ENCODE data around the gene GALNT18. TPM values are rescaled to one million over a fixed set of nuclear protein-coding genes. Genes with fewer than 3 reads are reported as not detected.

GALNT18 gene
- total RNA-seq, 2 donors from 2014 or later: 5.3 to 7.3 TPM

DNA sequence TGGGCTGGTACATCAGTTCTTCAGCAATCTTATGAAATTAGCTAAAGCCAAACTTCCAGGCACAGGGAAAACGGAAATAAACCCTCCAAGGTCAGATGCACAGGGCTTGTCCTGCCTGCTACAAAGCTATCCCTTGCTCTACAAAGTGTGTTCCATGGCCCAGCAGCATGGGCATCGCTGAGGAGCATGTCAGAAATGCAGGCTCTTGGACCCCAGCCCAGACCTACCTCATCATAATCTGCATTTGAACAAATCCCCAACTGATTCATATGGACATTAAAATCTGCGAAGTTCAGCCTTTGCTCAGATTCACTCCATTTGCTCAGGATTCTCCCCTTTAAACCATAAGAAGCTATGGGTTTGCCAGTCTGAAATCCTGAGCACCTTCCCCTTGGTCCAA is 139.1 kb downstream of the GALNT18 start:
- Histone ChIP-seq H3K4me1 (no peaks in the 10 kb centered on the region), H3K27ac (no peak overlapping the region), H3K36me3 (replicated peaks in 1 of 2; ENCODE audit: insufficient read depth in 1 of 2, low read depth in 2 of 2) (no peaks in the 10 kb centered on the region), H3K27me3 (no peaks in the 10 kb centered on the region), H3K9me3 (no peaks in the 10 kb centered on the region), H3K4me3 (no peak overlapping the region)
- 56 to 88% methylated on average over 3 of the region's 3 CpGs for WGBS, 2 donors
- DNase-seq: no peak
- TF ChIP-seq, protein P1, sequence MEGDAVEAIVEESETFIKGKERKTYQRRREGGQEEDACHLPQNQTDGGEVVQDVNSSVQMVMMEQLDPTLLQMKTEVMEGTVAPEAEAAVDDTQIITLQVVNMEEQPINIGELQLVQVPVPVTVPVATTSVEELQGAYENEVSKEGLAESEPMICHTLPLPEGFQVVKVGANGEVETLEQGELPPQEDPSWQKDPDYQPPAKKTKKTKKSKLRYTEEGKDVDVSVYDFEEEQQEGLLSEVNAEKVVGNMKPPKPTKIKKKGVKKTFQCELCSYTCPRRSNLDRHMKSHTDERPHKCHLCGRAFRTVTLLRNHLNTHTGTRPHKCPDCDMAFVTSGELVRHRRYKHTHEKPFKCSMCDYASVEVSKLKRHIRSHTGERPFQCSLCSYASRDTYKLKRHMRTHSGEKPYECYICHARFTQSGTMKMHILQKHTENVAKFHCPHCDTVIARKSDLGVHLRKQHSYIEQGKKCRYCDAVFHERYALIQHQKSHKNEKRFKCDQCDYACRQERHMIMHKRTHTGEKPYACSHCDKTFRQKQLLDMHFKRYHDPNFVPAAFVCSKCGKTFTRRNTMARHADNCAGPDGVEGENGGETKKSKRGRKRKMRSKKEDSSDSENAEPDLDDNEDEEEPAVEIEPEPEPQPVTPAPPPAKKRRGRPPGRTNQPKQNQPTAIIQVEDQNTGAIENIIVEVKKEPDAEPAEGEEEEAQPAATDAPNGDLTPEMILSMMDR (IDR thresholded peaks at IDR 0.05): no peak
- TF ChIP-seq POLR2A (IDR thresholded peaks at IDR 0.05): no peak
- no peak for ATAC-seq
- intact Hi-C loops (cut with DNase I): no loop called here

DNA sequence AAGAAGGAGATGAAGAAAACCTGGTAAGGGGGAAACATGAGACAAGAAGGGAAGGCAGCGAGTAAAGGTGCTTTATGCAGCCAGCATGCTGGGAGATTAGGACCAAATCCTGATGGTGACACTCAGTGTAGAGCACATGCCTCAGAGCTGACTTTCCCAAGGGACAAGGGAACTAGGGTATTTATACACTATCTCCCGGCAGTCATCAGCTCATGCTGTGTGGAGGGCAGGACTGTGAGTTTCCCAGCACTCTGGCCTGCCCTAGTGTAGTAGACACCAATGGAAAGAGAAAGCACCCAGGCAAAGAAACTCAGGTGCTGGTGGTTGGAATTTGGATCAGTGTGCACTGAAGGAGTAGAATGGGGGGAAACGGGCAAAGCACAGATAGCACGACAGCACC is 140.4 kb downstream of the GALNT18 start:
- no peak overlapping the region for H3K4me3 ChIP-seq
- no peaks in the 10 kb centered on the region for H3K9me3 ChIP-seq
- no peak overlapping the region for H3K27ac ChIP-seq
- DNase-seq (no peak), ATAC-seq (no peak)
- WGBS, 2 donors: 85 to 86% methylated on average over 4 of the region's 4 CpGs
- H3K27me3 ChIP-seq: no peaks in the 10 kb centered on the region
- H3K36me3 ChIP-seq (replicated peaks in 1 of 2; ENCODE audit: insufficient read depth in 1 of 2, low read depth in 2 of 2): no peaks in the 10 kb centered on the region
- intact Hi-C loops (cut with DNase I): no loop called here
- H3K4me1 ChIP-seq: no peaks in the 10 kb centered on the region
- TF ChIP-seq POLR2A (IDR thresholded peaks at IDR 0.05): no peak
- TF ChIP-seq, protein P1 (IDR thresholded peaks at IDR 0.05): no peak

DNA sequence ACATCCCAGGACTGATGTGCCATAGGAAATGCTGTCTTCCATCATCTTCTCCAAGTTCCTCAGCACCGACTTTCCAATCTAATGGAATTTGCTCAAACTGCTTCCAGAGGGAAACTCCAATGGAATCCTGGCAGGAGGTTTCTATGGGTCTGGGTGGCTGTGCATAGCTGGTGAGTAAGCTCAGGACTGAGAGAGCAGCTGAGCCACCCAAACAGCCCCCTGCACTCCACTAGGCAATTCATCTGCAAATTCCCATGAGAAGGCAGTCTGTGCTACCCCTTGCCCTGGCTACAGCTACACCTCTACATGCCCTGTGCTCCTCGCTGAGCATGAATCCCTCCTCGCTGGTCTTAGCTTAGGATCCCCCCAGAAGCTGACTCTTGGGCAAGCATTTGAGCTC is 140.8 kb downstream of the GALNT18 start:
- intact Hi-C loops (cut with DNase I): no loop called here
- Histone ChIP-seq H3K4me1 (no peaks in the 10 kb centered on the region), H3K9me3 (no peaks in the 10 kb centered on the region), H3K27ac (no peak overlapping the region), H3K27me3 (no peaks in the 10 kb centered on the region), H3K36me3 (replicated peaks in 1 of 2; ENCODE audit: insufficient read depth in 1 of 2, low read depth in 2 of 2) (no peaks in the 10 kb centered on the region), H3K4me3 (no peak overlapping the region)
- DNase-seq: no peak
- TF ChIP-seq POLR2A (IDR thresholded peaks at IDR 0.05): no peak
- TF ChIP-seq, protein P1 (IDR thresholded peaks at IDR 0.05): no peak
- ATAC-seq: no peak
- 82 to 83% methylated on average over 2 of the region's 3 CpGs for WGBS, 2 donors

DNA sequence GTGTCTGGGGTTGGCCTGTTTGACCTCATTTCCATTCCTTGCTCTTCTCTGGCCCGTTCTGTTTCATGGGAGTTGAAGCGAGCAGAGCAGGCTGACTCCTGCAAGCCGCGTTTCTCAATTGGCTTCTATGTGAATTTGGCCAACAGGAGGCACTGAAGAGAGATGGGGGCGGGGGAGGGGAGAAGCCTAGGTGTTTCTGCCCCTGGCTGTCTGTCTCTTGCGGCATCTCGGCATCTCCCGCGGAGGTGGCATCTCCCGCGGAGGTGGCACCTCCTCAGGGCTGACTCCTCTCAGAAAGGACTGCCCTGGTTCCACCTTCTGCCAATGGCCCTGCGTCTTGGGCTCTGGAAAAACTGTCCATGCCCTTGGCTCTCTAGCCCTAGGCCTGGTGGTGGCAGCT is 143.1 kb downstream of the GALNT18 start:
- H3K27me3 ChIP-seq: no peaks in the 10 kb centered on the region
- H3K9me3 ChIP-seq: no peaks in the 10 kb centered on the region
- H3K27ac ChIP-seq: no peak overlapping the region
- DNase-seq: no peak
- no peaks in the 10 kb centered on the region for H3K36me3 ChIP-seq (replicated peaks in 1 of 2; ENCODE audit: insufficient read depth in 1 of 2, low read depth in 2 of 2)
- no peaks in the 10 kb centered on the region for H3K4me1 ChIP-seq
- no peak for ATAC-seq
- H3K4me3 ChIP-seq: no peak overlapping the region
- TF ChIP-seq, protein P1 (IDR thresholded peaks at IDR 0.05): no peak
- TF ChIP-seq POLR2A (IDR thresholded peaks at IDR 0.05): no peak
- intact Hi-C loops (cut with DNase I): no loop called here
- WGBS, 2 donors: 71 to 81% methylated on average over 10 of the region's 12 CpGs

DNA sequence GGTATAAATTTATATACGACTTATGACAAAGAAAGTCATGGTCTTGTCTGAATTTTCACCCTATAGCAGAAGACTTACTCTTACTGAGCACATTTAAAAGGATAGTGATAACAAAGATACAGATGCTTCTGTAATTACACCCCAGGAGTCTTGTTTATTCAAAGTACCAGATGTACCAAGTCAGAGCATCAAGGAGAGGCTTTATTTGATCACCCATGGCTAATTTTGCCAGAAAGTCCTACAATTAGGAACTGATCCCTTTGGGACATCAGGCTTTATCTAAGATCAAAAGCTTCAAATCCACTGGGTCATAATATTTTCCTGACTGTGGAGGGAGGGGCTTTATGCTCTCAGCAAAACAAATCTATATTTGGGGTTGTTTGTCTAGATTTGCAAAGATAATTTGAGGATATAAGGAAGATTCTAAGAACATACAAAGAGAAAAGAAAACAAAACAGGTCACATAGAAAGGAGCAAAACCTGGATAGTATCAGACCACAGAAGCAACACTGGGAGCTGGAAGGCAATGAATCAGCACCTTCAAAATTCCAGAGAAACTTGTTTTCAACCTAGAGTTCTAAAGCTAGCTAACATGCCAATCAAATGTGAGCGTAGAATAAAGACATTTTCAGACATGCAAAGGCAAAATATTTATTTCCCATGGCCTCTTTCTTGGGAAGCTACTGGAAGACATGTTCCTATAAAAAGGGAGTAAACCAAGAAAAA is 143.9 kb downstream of the GALNT18 start:
- TF ChIP-seq, protein P1 (IDR thresholded peaks at IDR 0.05): no peak
- no peak for TF ChIP-seq POLR2A (IDR thresholded peaks at IDR 0.05)
- no peak for ATAC-seq
- Histone ChIP-seq H3K36me3 (replicated peaks in 1 of 2; ENCODE audit: insufficient read depth in 1 of 2, low read depth in 2 of 2) (no peaks in the 10 kb centered on the region), H3K27ac (no peak overlapping the region), H3K27me3 (no peaks in the 10 kb centered on the region), H3K9me3 (no peaks in the 10 kb centered on the region), H3K4me3 (no peak overlapping the region), H3K4me1 (no peaks in the 10 kb centered on the region)
- 47 to 72% methylated on average over 2 of the region's 2 CpGs for WGBS, 2 donors
- DNase-seq: no peak
- intact Hi-C loops (cut with DNase I): no loop called here

Data from body of pancreas (tissue), 4 donors.